ENCODE measurements around the gene TBC1D14. TPM values are rescaled to one million over a fixed set of nuclear protein-coding genes. Genes with fewer than 3 reads are reported as not detected.

Gene TBC1D14
- total RNA-seq, 4 donors from 2014 or later: 39.8 to 47.0 (median 46.0) TPM

GRCh38 chr4:6992728-6993677 lies 83.4 kb downstream of the TBC1D14 start:
- WGBS, 2 donors: 65 to 69% methylated on average over 15 of the region's 15 CpGs
- Histone ChIP-seq H3K27ac (no peak overlapping the region), H3K4me3 (replicated peaks in 1 of 3) (no peak overlapping the region), H3K9me3 (no peaks in the 10 kb centered on the region), H3K27me3 (no peaks in the 10 kb centered on the region), H3K36me3 (peaks cover 0 to 15% of the 10 kb centered on the region in 2 donors), H3K4me1 (peaks cover 17 to 35% of the 10 kb centered on the region in 2 donors)
- TF ChIP-seq POLR2A (IDR thresholded peaks at IDR 0.05): no peak
- no peak for TF ChIP-seq CTCF (IDR thresholded peaks at IDR 0.05)
- intact Hi-C loops (cut with DNase I): no loop called here
- DNase-seq: peak; percentile 58 to 59

DNA sequence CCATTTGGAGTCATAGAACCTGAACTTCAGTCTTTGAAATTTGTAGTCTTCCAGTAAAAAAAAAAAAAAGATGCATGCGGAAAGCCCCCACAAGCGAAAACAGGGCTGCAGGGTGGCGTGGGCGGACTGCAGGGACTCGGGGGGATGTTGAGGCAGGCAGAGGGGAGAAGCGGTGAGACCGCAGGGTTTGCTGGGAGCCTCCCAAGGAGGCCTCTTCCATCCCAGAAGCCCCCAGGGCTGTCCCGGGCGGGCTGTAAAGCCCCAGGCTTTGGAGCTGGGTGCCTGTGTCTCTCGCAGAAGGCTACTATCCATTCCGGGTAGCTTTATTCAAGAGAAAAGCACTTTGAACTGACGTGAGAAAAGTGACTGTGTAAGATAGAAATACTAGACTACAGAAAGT lies 86.9 kb downstream of the TBC1D14 start:
- H3K27ac ChIP-seq: no peak overlapping the region
- H3K4me1 ChIP-seq: peaks cover 7 to 19% of the 10 kb centered on the region in 2 donors
- no peaks in the 10 kb centered on the region for H3K27me3 ChIP-seq
- no peak for DNase-seq
- H3K9me3 ChIP-seq: no peaks in the 10 kb centered on the region
- WGBS, 2 donors: 96% methylated on average over 12 of the region's 12 CpGs
- peaks cover 29 to 39% of the 10 kb centered on the region in 2 donors for H3K36me3 ChIP-seq
- TF ChIP-seq POLR2A (IDR thresholded peaks at IDR 0.05) (no peak), CTCF (IDR thresholded peaks at IDR 0.05) (no peak)
- intact Hi-C loops (cut with DNase I): no loop called here
- H3K4me3 ChIP-seq (replicated peaks in 1 of 3): no peak overlapping the region

DNA sequence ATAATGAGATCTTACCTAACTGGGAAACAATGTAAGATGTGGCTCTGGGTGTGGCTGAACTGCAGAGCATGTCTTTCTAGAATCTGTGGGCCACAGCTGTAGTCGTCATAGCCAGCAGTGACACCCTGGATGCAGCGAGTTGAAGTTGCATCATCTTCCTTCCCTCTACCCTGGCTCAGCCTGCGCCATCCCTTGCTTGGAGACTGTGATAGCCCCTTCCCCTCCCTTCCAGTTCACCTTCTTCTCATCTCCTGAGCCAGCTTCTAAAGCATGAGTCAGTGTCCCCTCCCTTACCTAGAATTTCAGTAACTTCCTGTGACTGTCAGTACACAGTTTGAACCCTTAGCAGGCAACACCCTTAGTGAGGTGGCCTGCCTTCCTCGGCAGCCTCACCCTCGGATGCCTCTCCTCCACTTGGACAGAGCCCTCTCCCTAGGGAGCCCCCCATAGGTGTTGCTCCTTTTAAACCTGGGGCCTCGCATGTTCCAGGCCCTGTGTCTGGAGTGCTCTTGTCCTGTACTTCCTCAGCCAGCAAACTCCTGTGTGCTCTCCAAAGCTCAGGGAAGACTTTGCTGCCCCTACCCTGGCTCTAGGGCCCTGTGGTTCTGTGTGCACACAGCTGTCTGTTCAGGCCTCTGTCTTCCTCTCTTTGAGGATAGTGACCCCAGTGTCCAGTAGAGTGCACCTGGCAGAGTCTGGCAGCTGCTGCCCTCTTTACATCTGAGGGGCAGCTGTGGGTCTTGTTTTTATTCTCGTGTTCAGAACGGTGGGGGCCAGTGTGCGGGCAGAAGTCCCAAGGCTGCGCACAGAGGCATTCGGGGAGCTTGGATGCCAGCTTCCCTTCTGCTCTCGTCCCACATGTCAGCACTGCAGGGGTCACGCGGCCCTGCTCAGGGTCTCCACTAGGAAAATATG lies 89.8 kb downstream of the TBC1D14 start:
- no peak for TF ChIP-seq CTCF (IDR thresholded peaks at IDR 0.05)
- no peak for TF ChIP-seq POLR2A (IDR thresholded peaks at IDR 0.05)
- Histone ChIP-seq H3K9me3 (no peaks in the 10 kb centered on the region), H3K4me1 (no peaks in the 10 kb centered on the region), H3K36me3 (peaks cover 29 to 49% of the 10 kb centered on the region in 2 donors), H3K4me3 (replicated peaks in 1 of 3) (no peak overlapping the region), H3K27ac (no peak overlapping the region), H3K27me3 (no peaks in the 10 kb centered on the region)
- no peak for DNase-seq
- intact Hi-C loops (cut with DNase I): no loop called here
- 90 to 93% methylated on average over 12 to 14 of the region's 14 CpGs for WGBS, 2 donors

DNA sequence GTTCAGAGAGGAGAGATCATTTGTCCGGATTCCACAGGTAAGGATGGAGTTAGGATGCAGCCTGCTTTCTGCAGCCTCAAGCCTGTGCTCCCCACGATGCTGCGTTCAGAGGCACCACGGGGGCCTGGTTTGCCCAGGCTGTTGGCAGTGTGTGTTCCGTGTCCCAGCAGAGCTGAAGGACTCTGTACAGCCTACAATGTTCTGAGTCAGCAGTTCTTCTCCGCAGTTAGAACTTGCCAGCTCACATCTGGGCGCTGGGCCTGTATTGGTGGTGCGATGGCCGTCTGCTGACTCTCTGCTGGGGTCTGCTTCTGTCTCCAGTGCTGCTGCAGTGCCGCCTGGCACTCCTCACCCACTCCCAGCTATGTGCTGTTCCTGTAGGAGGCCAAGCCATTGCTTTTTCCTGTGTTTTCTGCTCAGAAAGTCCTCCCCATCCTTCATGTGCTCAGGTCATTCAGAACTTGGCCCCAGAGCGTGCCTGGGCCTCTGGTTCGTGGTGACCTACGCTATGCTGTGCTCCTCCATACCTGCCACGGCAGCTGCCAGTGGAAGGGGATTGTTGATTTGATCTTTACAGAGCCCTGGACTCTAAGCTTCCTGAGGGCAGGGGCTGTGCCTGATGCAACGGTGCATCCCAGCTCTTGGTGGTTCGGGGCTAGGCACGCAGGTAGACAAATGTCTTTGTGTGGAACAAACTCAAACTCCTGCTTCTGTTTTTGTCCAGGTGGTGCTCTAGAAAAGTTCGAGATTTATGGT lies 91.0 kb downstream of the TBC1D14 start:
- Histone ChIP-seq H3K9me3 (no peaks in the 10 kb centered on the region), H3K27ac (no peak overlapping the region), H3K36me3 (peaks cover 29 to 53% of the 10 kb centered on the region in 2 donors), H3K4me3 (replicated peaks in 1 of 3) (no peak overlapping the region), H3K27me3 (no peaks in the 10 kb centered on the region), H3K4me1 (no peaks in the 10 kb centered on the region)
- 96 to 98% methylated on average over 18 of the region's 18 CpGs for WGBS, 2 donors
- TF ChIP-seq CTCF (IDR thresholded peaks at IDR 0.05) (no peak), POLR2A (IDR thresholded peaks at IDR 0.05) (no peak)
- intact Hi-C loops (cut with DNase I): no loop called here
- no peak for DNase-seq
